Glomerular visceral epithelial cell (primary cell): Measurements from ENCODE around the gene GNMT.
"Not testable (repeated sequence)": the region's sequence is repeated elsewhere in the genome, so short reads cannot be mapped to it uniquely, and the experiment has no call there.

Experiments
- DNase-seq: peaks from one replicate; pipeline ENCODE4 v3.0.0-alpha.2; 2016; ENCODE audit errors: extremely low spot score

The GNMT gene

GRCh38 chr6:42974919-42975505, 14.5 kb downstream of the GNMT start:
- DNase-seq, result no peak

- DNase-seq, result peak; percentile 27
Measured at GRCh38 chr6:42978487-42978838, 17.9 kb downstream of the GNMT start.

GRCh38 chr6:42978839-42979522, 18.4 kb downstream of the GNMT start, which contains the start of gene PEX6:
TSS of gene PEX6 (minus strand) at chr6:42979181. CDS start at chr6:42979150, 31 bp downstream.
- peak; percentile 88 for DNase-seq

GRCh38 chr6:42979523-42980177, 19.1 kb downstream of the GNMT start:
- DNase-seq, result peak; percentile 30

GRCh38 chr6:42981836-42982235, 21.3 kb downstream of the GNMT start:
- DNase-seq, result no peak

GRCh38 chr6:42984001-42984923, 23.7 kb downstream of the GNMT start, which contains the start of gene PPP2R5D:
TSS of gene PPP2R5D (plus strand) at chr6:42984570. CDS start at chr6:42984678, 108 bp downstream.
- DNase-seq, result peak; percentile 99

- no peak for DNase-seq
Measured at GRCh38 chr6:42984924-42985475, 24.4 kb downstream of the GNMT start.

GRCh38 chr6:42987533-42988451, 27.2 kb downstream of the GNMT start:
- DNase-seq, result no peak

GRCh38 chr6:42988486-42989020, 28.0 kb downstream of the GNMT start:
- DNase-seq, result no peak

GRCh38 chr6:42989923-42990322, 29.4 kb downstream of the GNMT start:
- DNase-seq, result no peak

- no peak for DNase-seq
Measured at GRCh38 chr6:42993445-42993844, 32.9 kb downstream of the GNMT start.

GRCh38 chr6:42996513-42996912, 36.0 kb downstream of the GNMT start:
- peak; percentile 22 for DNase-seq

- DNase-seq, result not testable (repeated sequence)
Measured at GRCh38 chr6:42998205-42998604, 37.7 kb downstream of the GNMT start.

GRCh38 chr6:43001843-43002242, 41.3 kb downstream of the GNMT start:
- DNase-seq, result no peak

GRCh38 chr6:43005844-43006243, 45.3 kb downstream of the GNMT start:
- no peak for DNase-seq

GRCh38 chr6:43006251-43006650, 45.7 kb downstream of the GNMT start:
- no peak for DNase-seq

- DNase-seq, result no peak
Measured at GRCh38 chr6:43007126-43007525, 46.6 kb downstream of the GNMT start.

GRCh38 chr6:43009124-43009523, 48.6 kb downstream of the GNMT start:
- DNase-seq, result peak; percentile 36

GRCh38 chr6:43011207-43011606, 50.7 kb downstream of the GNMT start:
- no peak for DNase-seq

- DNase-seq, result no peak
Measured at GRCh38 chr6:43012364-43012763, 51.8 kb downstream of the GNMT start.
